NCI-H524 (cell line): ENCODE data around the gene SPINK4.

Experiments
- DNase-seq, 2 experiments: peaks; one replicate each; lab custom pipeline; 2025; lab: John Stamatoyannopoulos, UW

Gene SPINK4

DNA sequence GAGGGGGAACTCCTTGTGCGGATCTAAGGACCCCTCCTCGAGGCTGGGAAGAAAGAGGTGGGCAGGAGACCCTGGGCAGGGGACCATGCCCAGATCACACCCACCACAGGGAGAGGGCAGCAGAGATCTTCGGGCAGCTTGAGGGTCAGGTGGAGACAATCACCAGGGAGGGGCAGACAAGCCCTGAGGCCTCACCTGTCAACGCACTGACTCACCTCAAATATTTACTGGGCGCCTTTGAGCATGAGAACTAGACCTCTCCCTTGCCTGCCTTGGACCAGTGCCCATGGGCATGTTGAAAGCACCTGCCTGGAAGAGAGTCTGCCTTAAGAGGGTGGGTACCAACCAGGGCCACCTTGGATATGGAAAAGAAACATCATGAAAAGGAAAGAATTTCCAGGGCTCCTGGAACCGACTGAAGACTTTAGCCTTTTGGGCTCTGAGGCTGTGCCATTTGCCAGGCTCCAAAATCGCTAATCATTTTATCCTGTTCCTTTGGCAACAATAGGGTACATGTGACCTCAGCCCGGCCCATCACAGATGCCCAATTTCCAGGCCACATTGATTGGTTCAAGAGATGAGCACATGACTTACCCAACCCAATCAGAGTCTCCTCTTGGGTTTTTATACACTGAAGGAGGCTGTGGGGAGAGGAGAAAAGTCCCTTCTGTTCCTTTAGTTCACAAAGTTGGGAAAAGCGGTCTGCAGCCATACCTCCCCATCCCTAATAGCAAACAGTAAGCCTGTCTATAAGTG is 10.4 kb upstream of the SPINK4 start:
- DNase-seq, result peak in 1 of 2 experiments; percentile 20

DNA sequence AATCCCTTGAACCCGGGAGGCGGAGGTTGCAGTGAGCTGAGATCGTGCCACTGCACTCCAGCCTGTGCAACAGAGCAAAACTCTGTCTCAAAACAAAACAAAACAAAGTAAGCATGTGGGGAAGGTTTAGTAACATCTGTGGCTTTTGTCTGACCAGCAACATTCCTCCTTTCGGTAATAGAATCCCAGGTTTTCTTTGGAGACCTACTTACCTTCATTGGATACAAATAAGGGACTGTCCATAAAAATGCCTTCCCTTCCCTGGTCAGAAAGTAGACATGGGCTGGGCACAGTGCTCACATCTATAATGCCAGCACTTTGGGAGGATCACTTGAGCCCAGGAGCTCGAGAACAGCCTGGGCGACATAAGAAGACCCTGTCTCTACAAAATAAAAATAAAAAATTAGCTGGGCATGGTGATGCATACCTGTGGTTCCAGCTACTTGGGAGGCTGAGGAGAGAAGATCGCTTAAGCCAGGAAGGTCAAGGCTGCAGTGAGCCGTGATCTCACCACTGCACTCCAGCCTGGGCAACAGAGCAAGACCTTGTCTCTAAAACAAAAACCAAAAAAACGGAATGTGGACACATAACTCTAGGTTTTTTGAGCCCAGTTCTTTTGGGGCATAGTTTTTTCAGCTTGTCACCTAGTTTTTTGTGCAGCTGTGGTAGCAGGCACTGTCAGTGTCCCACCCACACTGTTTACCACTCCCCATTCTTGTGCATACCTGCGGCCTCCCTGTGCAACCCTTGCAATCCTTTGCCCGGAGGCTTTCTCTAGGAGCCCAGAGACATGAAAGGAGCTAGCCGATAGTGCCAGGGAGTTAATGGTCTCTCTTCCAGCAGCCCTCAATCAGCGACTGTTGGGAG is 9.0 kb upstream of the SPINK4 start:
- no peak for DNase-seq

DNA sequence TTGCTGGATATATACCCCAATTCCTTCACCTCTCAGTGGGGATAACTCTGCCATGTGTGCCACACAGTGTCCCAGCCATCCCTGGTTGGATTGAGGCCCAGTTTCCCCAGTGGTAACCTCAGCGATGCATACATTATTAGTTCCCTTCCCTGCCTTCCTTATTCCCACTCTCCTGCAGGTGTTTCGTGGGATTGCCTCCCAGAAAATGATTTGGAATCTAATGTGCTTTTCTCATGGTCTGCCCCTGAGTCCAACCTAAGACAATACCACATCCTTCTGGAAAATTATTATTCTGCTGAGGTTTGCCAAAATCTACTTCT is 8.4 kb upstream of the SPINK4 start:
- no peak for DNase-seq

DNA sequence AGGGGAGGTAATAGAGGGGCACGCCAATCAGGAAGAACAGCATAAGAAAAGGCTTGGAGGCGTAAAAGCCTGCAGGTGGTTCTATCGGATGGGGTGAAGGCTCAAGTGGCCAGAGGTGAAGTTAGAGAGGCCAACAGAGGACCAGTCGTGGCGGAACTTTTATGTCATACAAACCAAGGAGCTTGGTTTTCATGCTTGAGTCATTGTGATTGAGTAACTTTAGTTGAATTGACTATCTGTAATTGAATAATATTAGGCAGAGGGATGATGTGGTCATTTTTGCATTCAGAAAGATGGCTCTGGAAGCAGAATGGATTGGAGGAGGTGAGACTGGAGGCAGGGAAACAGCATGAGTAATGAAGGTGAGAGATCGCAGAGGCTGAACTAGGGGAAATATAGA is 7.2 kb upstream of the SPINK4 start:
- DNase-seq, result no peak

DNA sequence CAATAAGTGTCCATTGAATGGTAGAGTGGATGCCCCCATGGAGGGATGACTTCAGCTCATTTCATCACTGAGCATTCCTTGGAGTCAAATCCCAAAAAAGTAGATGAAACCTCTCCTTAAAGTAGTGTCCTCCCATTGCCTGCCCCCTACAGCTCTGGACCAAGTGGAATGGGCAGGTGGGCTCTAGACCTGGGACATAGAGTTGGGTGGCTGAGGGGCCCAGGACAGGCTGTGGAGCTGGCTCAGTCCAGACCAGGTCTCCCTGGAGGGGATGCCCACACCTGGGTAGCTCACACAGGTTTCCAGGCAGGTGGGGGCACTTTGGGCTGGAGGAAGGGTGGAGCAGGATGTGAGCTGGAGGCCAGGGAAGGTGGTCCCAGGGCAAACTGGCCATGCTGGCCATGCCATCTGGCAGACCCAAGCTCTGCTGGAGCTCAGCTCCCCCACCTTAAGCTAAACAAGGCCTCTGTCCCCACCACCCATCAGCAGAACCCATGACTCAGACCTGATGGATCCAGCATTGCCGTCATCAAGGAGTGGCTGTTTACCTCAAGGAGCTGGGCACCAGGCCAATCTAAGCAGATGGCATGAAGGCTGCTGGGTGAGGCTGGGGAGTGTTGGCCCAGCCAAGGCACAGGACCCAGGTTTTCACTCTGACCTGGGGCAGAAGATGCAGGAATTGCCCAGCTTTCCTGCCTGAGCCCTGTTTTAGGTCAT is 6.2 kb upstream of the SPINK4 start:
- peak; percentile 82 to 93 for DNase-seq

DNA sequence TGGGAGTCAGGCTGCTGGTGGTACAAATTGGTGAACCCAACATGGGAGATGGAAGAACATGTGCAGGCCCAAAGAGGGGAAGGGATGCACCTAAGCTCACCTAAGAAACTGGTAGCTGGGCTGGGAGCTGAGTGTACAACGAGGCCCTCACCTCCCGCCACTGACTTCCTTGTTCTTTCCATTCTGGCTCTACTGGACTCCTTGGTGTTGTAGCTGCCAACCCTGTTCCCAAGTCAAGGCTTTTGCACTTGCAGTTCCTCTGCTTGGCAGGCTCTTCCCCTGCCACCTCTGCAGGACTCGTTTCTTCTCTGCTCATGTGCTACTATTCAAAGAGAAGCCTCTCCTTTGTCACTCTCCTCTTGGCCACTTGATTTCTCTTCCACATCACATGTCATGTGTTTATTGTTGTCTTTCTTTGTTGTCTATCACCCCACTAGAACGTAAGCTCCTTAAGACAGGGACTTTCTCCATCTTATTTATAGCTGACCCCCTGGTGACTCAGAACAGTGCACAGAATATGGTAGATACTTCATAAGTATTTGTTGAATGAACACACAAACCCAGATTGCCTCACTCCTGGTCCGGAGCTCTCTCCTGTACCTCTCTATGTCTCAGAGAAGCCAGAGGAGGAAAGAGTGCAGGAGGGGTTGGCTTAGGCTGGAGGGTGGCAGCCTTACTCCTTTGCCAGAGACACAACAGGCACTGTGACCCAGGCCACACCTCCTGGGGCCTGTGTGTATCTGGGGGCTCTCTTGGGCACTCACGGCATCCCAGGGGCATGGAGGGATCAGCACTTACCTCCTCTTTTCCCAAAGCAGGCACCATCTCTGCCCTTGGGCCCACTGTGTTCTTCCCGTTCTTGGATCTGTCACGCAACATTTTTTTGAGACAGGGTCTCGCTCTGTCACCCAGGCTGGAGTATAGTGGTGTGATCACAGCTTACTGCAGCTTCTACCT is 5.2 kb upstream of the SPINK4 start:
- DNase-seq, result no peak

DNA sequence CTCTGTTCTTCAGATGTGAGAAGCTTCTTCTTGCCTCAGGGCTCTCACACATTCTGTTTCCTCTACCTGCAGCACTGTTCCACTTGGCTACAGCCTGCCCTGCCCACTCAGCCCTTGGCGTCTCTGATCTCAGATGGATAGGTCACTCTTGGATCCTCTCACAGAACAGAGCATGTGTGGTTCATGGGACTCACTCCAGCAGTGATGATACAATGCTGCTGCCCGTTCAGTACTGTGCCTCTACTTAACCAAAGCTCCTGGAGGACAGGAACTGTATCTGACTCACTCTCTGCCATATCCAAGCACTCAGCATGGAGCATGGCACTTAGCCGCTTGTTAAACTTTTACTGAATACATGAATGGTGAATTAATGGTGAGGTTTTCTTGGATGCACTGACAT is 3.4 kb upstream of the SPINK4 start:
- DNase-seq, result no peak

DNA sequence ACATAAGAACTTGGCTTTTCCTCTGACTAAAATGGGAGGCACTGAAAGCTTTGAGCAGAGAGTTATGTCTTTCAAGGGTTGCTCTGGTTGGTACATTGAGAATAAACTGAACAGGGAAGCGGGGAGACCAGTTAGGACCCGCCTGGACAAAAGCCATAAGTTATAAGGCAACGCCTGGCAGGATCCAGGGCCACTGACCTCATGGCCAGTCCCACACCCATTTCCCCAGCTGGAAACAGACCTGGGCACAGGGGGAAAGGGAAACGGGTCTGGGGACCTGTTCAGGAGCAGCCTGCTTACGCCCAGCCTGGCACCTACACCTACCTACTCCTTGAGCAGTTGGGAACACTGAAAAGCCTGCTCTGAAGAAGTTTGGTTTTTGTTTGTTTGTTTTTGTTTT is 1.3 kb downstream of the SPINK4 start:
- no peak for DNase-seq

DNA sequence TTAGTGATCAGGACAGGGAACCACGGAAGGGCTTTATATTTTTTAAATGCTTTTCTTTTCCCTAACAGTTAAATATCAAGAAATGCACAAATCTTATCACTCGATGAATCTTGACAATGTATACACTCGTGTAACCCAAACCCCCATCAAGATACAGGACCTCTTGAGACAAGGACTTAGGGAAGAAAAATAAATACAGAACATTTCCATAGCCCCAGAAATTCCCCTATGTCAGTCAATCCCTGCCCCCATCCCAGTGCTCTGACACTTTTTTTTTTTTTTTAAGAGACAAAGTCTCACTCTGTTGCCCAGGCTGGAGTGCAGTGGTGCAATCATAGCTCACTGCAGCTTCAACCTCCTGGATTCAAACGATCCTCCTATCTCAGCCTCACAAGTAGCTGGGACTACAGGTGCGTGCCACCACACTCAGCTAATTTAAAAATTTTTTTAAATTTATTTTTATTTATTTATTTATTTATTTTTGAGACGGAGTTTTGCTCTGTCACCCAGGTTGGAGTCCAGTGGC is 2.7 kb downstream of the SPINK4 start:
- no peak for DNase-seq

DNA sequence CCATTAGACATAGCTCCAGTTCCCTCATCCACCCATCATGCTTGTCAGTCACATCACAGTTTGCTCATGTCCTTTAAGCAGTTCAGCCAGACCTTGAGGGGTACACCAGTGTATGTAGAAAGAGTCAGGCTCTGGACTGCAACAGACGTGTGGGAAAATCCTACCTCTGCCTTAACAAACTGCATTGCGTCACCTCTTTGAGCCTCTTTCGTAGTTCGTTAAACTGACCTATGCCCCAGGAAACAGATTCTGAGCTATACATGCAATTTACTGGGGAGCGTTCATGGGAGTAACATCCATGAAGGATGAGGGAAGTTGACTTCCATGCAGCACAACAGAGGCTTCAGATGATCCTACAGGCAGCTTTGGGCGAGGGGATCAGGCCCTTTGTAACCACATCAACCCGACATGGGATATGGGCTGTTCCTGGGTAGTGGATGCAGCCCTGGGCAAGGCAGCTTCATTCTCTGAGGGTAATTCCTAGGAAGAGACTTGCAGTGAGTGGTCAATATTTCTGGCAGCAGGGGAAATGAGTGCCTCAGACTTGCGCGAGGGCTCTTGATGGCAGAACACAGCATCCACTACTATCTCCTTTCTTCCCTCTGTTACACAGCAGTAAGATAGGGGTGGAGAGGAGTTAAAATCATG is 4.3 kb downstream of the SPINK4 start:
- DNase-seq, result no peak

DNA sequence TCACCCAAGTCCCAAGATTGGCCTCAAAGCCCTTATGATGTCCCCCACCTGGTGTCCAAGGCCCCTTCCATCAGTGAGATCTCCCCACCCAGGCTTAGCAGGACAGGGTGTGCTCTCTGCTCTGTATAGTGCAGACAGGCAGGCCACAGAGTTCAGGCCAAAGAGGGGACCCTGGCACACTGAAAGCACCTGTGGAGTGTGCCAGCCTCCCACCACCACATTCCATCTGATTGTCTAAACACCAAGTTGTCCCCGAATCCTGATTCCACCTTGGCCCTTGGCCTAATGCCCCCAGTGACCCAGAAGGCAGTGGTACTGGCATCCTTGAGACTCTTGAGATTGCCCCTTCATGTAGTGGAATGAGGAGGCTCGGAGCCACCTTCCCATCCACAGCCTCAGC is 5.4 kb downstream of the SPINK4 start:
- no peak for DNase-seq

DNA sequence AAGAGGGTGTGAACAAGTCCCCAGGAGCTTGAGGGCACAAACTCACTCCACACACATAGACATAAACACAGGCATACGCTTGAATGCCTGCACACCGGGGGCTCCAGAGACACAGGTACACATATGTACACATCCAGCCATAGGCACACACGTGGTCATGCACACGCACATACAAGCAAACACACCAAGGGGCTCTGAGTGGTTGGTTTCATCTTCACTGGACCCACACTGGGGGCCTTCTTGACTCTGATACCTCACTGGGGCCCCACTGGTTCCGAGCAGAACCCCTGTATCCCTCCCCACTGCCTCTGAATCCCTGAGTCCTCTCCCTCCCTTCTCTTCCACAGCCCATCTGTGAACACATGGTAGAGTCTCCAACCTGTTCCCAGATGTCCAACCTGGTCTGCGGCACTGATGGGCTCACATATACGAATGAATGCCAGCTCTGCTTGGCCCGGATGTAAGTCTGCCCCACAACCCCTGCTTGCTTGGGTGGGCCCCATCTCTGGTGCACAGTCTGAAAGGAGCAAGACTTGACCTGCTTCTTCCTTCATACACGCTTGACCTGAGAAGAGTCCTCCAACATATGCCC is 6.4 kb downstream of the SPINK4 start:
- no peak for DNase-seq

DNA sequence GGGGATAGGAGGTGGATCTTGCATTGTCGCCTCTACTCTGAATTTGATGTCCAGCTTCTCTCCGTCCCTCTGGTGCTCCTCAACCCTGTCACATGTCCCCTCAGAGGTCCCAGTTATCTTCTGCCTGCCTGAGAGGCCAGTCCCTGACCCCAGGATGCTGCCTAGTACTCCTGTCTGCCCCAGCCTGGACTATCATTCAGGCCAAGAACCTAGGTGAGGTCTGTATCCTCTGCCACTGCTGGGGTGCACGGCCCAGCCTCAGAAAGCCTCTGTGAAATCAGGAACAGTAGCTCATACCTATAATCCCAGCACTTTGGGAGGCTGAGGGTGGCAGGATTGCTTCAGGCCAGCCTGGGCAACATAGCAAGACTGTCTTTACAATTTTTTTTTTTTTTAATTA is 8.6 kb downstream of the SPINK4 start:
- DNase-seq, result no peak

DNA sequence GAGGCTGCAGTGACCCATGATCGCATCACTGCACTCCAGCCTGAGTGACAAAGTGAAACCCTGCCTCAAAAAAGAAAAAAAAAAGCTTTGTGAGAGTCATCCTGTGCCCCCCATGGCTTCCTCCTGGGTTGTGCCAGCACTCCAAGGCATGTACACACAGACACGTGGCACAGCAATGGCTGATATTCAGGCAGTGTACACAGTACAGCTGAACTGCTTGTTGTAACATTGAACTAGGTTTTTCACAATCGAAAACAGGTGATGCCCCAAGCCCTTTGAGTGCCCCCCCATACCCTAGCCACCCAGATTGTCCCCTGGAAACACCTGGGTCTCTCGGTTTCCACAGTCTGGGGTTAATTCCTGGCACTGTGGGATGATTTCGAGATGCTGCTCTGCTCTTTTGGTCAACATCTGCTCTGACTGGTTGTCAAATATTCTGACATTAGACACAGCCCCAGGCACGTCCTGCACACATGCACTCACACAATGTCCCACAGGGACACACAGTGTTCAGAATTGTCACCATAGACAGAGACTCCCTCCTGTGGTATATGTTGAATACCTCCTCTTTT is 9.2 kb downstream of the SPINK4 start:
- no peak for DNase-seq

DNA sequence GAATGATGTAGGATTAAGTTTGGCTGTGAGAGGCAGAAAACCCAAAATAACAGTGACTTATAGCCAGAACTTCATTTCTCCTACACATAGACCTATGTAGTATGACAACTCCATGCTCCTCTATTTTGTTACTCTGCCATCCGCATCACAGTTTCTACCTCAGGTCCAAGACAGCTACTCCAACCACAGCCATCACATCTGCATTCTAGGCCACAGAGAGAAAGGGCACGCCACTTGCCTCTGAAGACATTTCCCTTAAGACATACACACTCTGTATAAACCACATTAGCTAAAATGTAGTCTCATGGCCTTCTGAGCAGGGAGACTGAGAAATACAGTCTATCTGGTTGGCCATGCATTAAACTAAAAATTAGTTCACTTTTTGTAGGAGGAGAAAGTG is 10.0 kb downstream of the SPINK4 start:
- DNase-seq, result no peak

DNA sequence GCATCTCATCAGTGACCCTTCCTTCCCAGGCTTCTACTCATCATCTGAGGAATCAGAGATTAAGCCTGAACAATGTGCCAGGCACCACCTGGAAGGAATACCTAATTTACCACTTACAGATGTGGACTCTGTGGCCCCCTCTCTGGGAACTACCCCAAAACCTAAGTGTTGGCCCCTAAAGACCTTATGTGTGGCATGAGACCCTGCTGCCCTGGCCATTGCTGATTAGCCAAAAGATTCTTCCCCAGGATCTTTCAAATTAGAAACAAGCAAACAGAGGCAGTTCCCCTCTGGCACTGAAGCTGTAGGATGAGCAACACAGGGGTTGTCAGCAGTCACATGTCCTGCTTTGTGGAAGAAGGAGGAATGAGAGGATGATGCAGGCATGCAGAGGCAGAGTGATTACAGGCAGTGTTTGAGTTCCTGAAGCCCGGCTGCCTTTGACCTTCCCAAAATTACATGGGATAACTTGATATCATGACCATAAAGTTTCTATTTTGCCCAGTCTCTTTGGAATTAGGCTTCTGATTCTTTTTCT is 10.6 kb downstream of the SPINK4 start:
- DNase-seq, result no peak

DNA sequence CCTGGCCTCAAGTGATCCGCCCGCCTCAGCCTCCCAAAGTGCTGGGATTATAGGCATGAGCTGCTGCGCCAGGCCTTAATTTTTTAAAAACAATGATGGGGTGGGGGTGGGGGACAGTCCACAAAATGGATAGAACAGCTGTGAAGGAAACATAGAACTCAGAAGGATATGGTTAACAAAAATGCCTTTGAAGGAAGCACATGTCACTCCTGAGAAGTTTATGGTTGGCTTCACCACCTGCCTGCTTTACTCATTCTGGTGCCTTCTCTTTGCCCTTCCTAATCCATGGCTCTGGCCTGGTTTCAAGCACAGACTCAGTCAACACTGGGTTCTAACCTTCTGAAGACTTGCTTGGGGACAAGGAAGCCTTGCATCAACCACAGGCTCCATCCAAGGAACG is 14.2 kb downstream of the SPINK4 start:
- no peak for DNase-seq

DNA sequence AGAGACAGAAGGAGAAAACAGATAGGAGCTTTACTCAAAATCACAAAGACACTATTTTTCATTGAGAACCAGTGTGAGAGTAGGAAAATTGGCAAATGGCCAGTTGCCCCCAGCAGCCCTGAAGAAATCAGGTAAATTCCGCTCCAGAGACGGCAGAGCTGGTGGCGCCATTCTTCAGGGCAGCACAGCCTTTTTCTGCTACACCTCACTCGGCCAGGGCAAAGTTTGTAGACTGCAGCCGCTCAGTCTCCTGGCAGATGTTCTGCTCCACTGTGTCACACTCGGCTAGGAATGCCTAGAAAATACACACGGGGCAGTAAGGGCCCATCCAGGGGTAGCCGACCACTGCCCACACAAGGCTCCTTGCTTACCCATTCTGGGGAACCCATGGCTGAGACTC is 15.0 kb downstream of the SPINK4 start:
- no peak for DNase-seq

DNA sequence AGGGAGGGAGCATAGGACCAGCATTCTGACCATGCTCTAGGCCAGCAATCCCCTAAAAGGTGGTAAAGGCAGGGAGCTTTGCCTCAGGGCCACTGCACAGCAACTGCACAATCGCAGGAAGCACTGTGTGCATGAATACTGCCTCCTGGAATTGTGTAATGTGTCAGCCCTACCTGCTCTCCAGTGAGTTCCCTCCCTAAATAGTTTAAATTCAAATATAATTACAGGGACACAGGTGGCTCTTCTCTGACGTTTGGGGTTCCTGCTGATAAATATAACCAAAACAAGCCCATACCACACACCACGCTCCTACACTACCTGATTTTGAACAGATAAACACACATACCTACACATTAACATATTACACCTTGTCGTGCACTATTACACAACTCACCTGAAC is 15.5 kb downstream of the SPINK4 start:
- no peak for DNase-seq

DNA sequence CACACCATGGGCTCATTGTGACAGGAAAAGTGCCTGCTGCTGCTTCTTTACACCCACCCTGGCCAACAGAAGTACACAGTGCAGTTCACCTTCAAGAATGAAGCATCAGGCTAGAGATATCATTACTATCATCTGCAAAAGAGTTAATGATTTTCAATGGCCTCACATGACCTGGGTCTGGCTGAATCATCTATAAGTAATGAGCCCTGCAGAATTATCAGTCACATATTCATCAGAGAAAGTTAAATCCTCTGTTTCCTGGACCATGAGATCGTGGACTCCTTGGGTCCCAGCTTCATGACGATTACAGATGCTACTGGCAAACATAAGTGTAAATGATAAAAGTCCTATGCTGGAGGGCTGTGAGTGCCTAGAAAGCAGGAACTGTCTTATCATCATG is 16.3 kb downstream of the SPINK4 start:
- no peak for DNase-seq
